ENCODE measurements around the gene GNRH2. TPM values are rescaled to one million over a fixed set of nuclear protein-coding genes. Genes with fewer than 3 reads are reported as not detected.

GNRH2 gene
- total RNA-seq, 1 experiment from 2014 or later, result not detected

- intact Hi-C loops (cut with micrococcal nuclease; ENCODE audit: unreplicated experiment), result loop anchor here (1.0 kb wide), 1 partner anchor 23 kb away; no protein-coding TSS in a partner anchor
- no peak for TF ChIP-seq CTCF (IDR thresholded peaks at IDR 0.05; ENCODE audit: insufficient read depth in 1 of 2, low read depth in 1 of 2, low read length in 1 of 2, severe bottlenecking in 1 of 2, unreplicated experiment in 1 of 2)
- H3K36me3 Mint-ChIP-seq (ENCODE audit: insufficient read depth, unreplicated experiment), result peaks cover 81% of the 10 kb centered on the region
- H3K36me3 ChIP-seq (ENCODE audit: control insufficient read depth, insufficient read depth, low read length), result peaks cover 11% of the 10 kb centered on the region
- peaks cover 14% of the 10 kb centered on the region for H3K4me1 ChIP-seq
- H3K27me3 ChIP-seq (replicated peaks; ENCODE audit: control insufficient read depth, insufficient read depth, low read length), result no peaks in the 10 kb centered on the region
- POLR2A ChIA-PET, result interaction anchor here (0.5 to 0.6 kb wide), 3 partner anchors 117 to 593 kb away, joined by 3 to 5 read pairs (median 3); no protein-coding TSS in a partner anchor
- peaks cover 17% of the 10 kb centered on the region for H3K4me1 Mint-ChIP-seq (ENCODE audit: low read depth, unreplicated experiment)
- CTCF ChIA-PET, result interaction anchor here (0.6 to 1.1 kb wide), 7 partner anchors 8 to 526 kb away, joined by 3 to 9 read pairs (median 3); no protein-coding TSS in a partner anchor
- BruUV-seq (replicated peaks), result no TSS peak
- no peaks in the 10 kb centered on the region for H3K9me3 ChIP-seq
- DNase-seq, result peak; percentile 94 to 96
- H3K4me3 Mint-ChIP-seq (ENCODE audit: unreplicated experiment), result peak within 1 kb of the TSS; percentile 83
- H3K4me3 ChIP-seq (ENCODE audit: low read depth, low read length), result peak within 1 kb of the TSS; percentile 96
- H3K27ac Mint-ChIP-seq (ENCODE audit: unreplicated experiment), result peak within 1 kb of the TSS; percentile 37
- H3K27me3 Mint-ChIP-seq (ENCODE audit: insufficient read depth, unreplicated experiment), result no peaks in the 10 kb centered on the region
- H3K9me3 Mint-ChIP-seq (ENCODE audit: unreplicated experiment), result no peaks in the 10 kb centered on the region
Measured at GRCh38 chr20:3045816-3046676, 2.6 kb downstream of the GNRH2 start, which contains the start of gene MRPS26. Gene MRPS26 (plus strand): TSS chr20:3046052. CDS start chr20:3046069, 17 bp downstream.

GRCh38 chr20:3046677-3047462, 3.4 kb downstream of the GNRH2 start:
- Mint-ChIP-seq H3K9me3 (ENCODE audit: unreplicated experiment) (no peaks in the 10 kb centered on the region), H3K27ac (ENCODE audit: unreplicated experiment) (peak overlapping the region; percentile 37), H3K4me3 (ENCODE audit: unreplicated experiment) (peak overlapping the region; percentile 83), H3K27me3 (ENCODE audit: insufficient read depth, unreplicated experiment) (no peaks in the 10 kb centered on the region), H3K36me3 (ENCODE audit: insufficient read depth, unreplicated experiment) (peaks cover 82% of the 10 kb centered on the region), H3K4me1 (ENCODE audit: low read depth, unreplicated experiment) (peaks cover 10% of the 10 kb centered on the region)
- no peak for TF ChIP-seq CTCF (IDR thresholded peaks at IDR 0.05; ENCODE audit: insufficient read depth in 1 of 2, low read depth in 1 of 2, low read length in 1 of 2, severe bottlenecking in 1 of 2, unreplicated experiment in 1 of 2)
- peaks cover 11% of the 10 kb centered on the region for H3K36me3 ChIP-seq (ENCODE audit: control insufficient read depth, insufficient read depth, low read length)
- H3K4me3 ChIP-seq (ENCODE audit: low read depth, low read length), result peak overlapping the region; percentile 96
- peaks cover 14% of the 10 kb centered on the region for H3K4me1 ChIP-seq
- ChIA-PET POLR2A (no interaction called here), CTCF (no interaction called here)
- BruUV-seq (replicated peaks), result no TSS peak
- DNase-seq, result peak; percentile 52 to 62
- intact Hi-C loops (cut with micrococcal nuclease; ENCODE audit: unreplicated experiment), result no loop called here
- H3K27me3 ChIP-seq (replicated peaks; ENCODE audit: control insufficient read depth, insufficient read depth, low read length), result no peaks in the 10 kb centered on the region
- no peaks in the 10 kb centered on the region for H3K9me3 ChIP-seq

Measured in Caco-2 (cell line).